Measurements from ENCODE around the gene SOX6.

- no peak for TF ChIP-seq CTCF (IDR thresholded peaks at IDR 0.05)
- no peak for TF ChIP-seq POLR2A (IDR thresholded peaks at IDR 0.05)
- TF ChIP-seq POLR2AphosphoS5 (IDR thresholded peaks at IDR 0.05): no peak
These were observed 268.5 kb downstream of the SOX6 start for GRCh38 chr11:16087886-16088285.

All from prostate gland (tissue), 2 donors.